SK-N-SH treated with all-trans-retinoic acid at 6 μM for 48 hours (cell line): ENCODE measurements around the gene HDAC4.

Experiments
- ATAC-seq: fragments of 200-7000 bp; cut with Tn5 transposase; 3 replicates; pipeline ENCODE4 v1.9.1; 2020; ENCODE audit warnings: mild to moderate bottlenecking, moderate library complexity
- BACH2 ChIP-seq: fragments of 250-450 bp; sonication (Bioruptor Pico); IDR thresholded peaks from 2 replicates; pipeline ENCODE4 v1.9.0; 2021; ENCODE audit warnings: mild to moderate bottlenecking, borderline replicate concordance
- CREB5 ChIP-seq: fragments of 250-450 bp; sonication (Bioruptor Pico); IDR thresholded peaks from 2 replicates; pipeline ENCODE4 v1.5.1; 2020; ENCODE audit warnings: low read depth, mild to moderate bottlenecking, moderate library complexity
- CSDC2 ChIP-seq: fragments of 250-450 bp; sonication (Bioruptor Pico); IDR thresholded peaks from 2 replicates; pipeline ENCODE4 v1.5.0; 2020; ENCODE audit warnings: mild to moderate bottlenecking, moderate library complexity
- CSRNP3 ChIP-seq: fragments of 250-450 bp; sonication (Bioruptor Pico); IDR thresholded peaks from 2 replicates; pipeline ENCODE4 v1.5.1; 2021; ENCODE audit warnings: mild to moderate bottlenecking, moderate library complexity
- ESRRG ChIP-seq: fragments of 250-450 bp; sonication (Bioruptor Pico); IDR thresholded peaks from 2 replicates; pipeline ENCODE4 v1.6.1; 2021; ENCODE audit warnings: mild to moderate bottlenecking
- GLIS3 ChIP-seq: fragments of 250-450 bp; sonication (Bioruptor Pico); IDR thresholded peaks from 2 replicates; pipeline ENCODE4 v1.5.0; 2020; ENCODE audit warnings: mild to moderate bottlenecking, moderate library complexity
- ISL1 ChIP-seq: fragments of 250-450 bp; sonication (Bioruptor Pico); IDR thresholded peaks from 2 replicates; pipeline ENCODE4 v2.1.2; 2022; ENCODE audit warnings: mild to moderate bottlenecking, moderate library complexity
- OSR1 ChIP-seq: fragments of 250-450 bp; sonication (Bioruptor Pico); IDR thresholded peaks from 2 replicates; pipeline ENCODE4 v1.8.0; 2022; ENCODE audit warnings: moderate library complexity, mild to moderate bottlenecking, inconsistent platforms
- PATZ1 ChIP-seq: fragments of 250-450 bp; sonication (Bioruptor Pico); IDR thresholded peaks from 2 replicates; pipeline ENCODE4 v1.8.0; 2020; ENCODE audit warnings: mild to moderate bottlenecking, moderate library complexity, borderline replicate concordance
- POU6F1 ChIP-seq: fragments of 250-450 bp; sonication (Bioruptor Pico); IDR thresholded peaks from 2 replicates; pipeline ENCODE4 v1.8.0; 2021; ENCODE audit warnings: low read depth, mild to moderate bottlenecking, moderate library complexity, borderline replicate concordance
- PPARA ChIP-seq: fragments of 250-450 bp; sonication (Bioruptor Pico); IDR thresholded peaks from 2 replicates; pipeline ENCODE4 v1.5.0; 2020; ENCODE audit warnings: mild to moderate bottlenecking, borderline replicate concordance
- RARB ChIP-seq: fragments of 250-450 bp; sonication (Bioruptor Pico); IDR thresholded peaks from 2 replicates; pipeline ENCODE4 v1.8.0; 2021; ENCODE audit warnings: mild to moderate bottlenecking, moderate library complexity
- SNAI2 ChIP-seq: fragments of 250-450 bp; sonication (Bioruptor Pico); IDR thresholded peaks from 2 replicates; pipeline ENCODE4 v1.5.0; 2020; ENCODE audit warnings: mild to moderate bottlenecking, moderate library complexity
- TCF4 ChIP-seq: fragments of 250-450 bp; sonication (Bioruptor Pico); IDR thresholded peaks from 2 replicates; pipeline ENCODE4 v1.8.0; 2021; ENCODE audit warnings: mild to moderate bottlenecking, moderate library complexity, borderline replicate concordance
- ZC3H10 ChIP-seq: fragments of 250-450 bp; sonication (Bioruptor Pico); IDR thresholded peaks from 2 replicates; pipeline ENCODE4 v1.5.1; 2021; ENCODE audit warnings: mild to moderate bottlenecking, moderate library complexity
- ZFP3 ChIP-seq: fragments of 250-450 bp; sonication (Bioruptor Pico); IDR thresholded peaks from 2 replicates; pipeline ENCODE4 v1.5.0; 2020; ENCODE audit warnings: mild to moderate bottlenecking, moderate library complexity
- ZFP30 ChIP-seq: fragments of 450-650 bp; formaldehyde crosslinking; IDR thresholded peaks from 2 replicates; pipeline ENCODE4 v1.5.0; 2022; ENCODE audit warnings: mild to moderate bottlenecking, moderate library complexity
- ZNF565 ChIP-seq: fragments of 450-650 bp; formaldehyde crosslinking; conservative IDR thresholded peaks from 2 replicates; pipeline ENCODE4 v1.5.0; 2020; ENCODE audit warnings: low read depth, mild to moderate bottlenecking, moderate library complexity
- ZNF70 ChIP-seq: fragments of 450-650 bp; formaldehyde crosslinking; IDR thresholded peaks from 2 replicates; pipeline ENCODE4 v1.5.0; 2020; ENCODE audit warnings: mild to moderate bottlenecking, moderate library complexity
- ZNF8 ChIP-seq: fragments of 450-650 bp; formaldehyde crosslinking; IDR thresholded peaks from 2 replicates; pipeline ENCODE4 v1.5.0; 2020; ENCODE audit warnings: mild to moderate bottlenecking, moderate library complexity

HDAC4 gene

GRCh38 chr2:239271471-239271870 lies 129.3 kb downstream of the HDAC4 start:
- ATAC-seq = no peak
- no peak for TF ChIP-seq CSDC2 (CRISPR knock-in tag)
- TF ChIP-seq OSR1 = no peak

- no peak for TF ChIP-seq ZNF8 (CRISPR knock-in tag)
- TF ChIP-seq CSDC2 (CRISPR knock-in tag) = no peak
- TF ChIP-seq CREB5 (CRISPR knock-in tag) = no peak
- TF ChIP-seq PATZ1 (CRISPR knock-in tag) = no peak
- no peak for TF ChIP-seq GLIS3 (CRISPR knock-in tag)
- TF ChIP-seq ZC3H10 (CRISPR knock-in tag) = no peak
- no peak for TF ChIP-seq ZNF70 (CRISPR knock-in tag)
- no peak for TF ChIP-seq TCF4 (CRISPR knock-in tag)
- TF ChIP-seq, all 23 proteins: peak for 0
- ATAC-seq = no peak
Measured at GRCh38 chr2:239269916-239270315, 130.9 kb downstream of the HDAC4 start.

GRCh38 chr2:239269173-239269885 lies 131.5 kb downstream of the HDAC4 start:
- ATAC-seq = no peak
- TF ChIP-seq PPARA (CRISPR knock-in tag) (no peak), ZFP3 (no peak), ISL1 (no peak), ZNF565 (no peak), ESRRG (CRISPR knock-in tag) (no peak), RARB (CRISPR knock-in tag) (no peak), CSDC2 (CRISPR knock-in tag) (no peak), TCF4 (CRISPR knock-in tag) (no peak), PATZ1 (CRISPR knock-in tag) (no peak), CSRNP3 (no peak)

- ATAC-seq = no peak
- TF ChIP-seq POU6F1 (CRISPR knock-in tag) = no peak
- TF ChIP-seq SNAI2 (CRISPR knock-in tag) = no peak
- TF ChIP-seq ZFP3 = no peak
- TF ChIP-seq CSRNP3 = no peak
- no peak for TF ChIP-seq ZNF565
- no peak for TF ChIP-seq ZFP30 (CRISPR knock-in tag)
- TF ChIP-seq TCF4 (CRISPR knock-in tag) = no peak
- no peak for TF ChIP-seq PPARA (CRISPR knock-in tag)
- TF ChIP-seq ZNF8 (CRISPR knock-in tag) = no peak
- no peak for TF ChIP-seq ZNF70 (CRISPR knock-in tag)
- TF ChIP-seq BACH2 (CRISPR knock-in tag) = no peak
- no peak for TF ChIP-seq CREB5 (CRISPR knock-in tag)
- no peak for TF ChIP-seq PATZ1 (CRISPR knock-in tag)
- no peak for TF ChIP-seq ISL1
- TF ChIP-seq ZC3H10 (CRISPR knock-in tag) = no peak
Measured at GRCh38 chr2:239268549-239268948, 132.3 kb downstream of the HDAC4 start.
